Tibial nerve (tissue), 3 donors: Measurements from ENCODE around the gene DDX17.

Experiments used
- POLR2A ChIP-seq, 2 donors: fragments of 450-650 bp; IDR thresholded peaks; one replicate each; pipeline ENCODE4 v1.6.1; 2017; ENCODE audit warnings: antibody characterized with exemption in 2 of 2, mild to moderate bottlenecking in 2 of 2, moderate library complexity in 2 of 2
- TF ChIP-seq, protein P1 (sequence below), 5 experiments: fragments of 200-600 bp in 3 of 5; fragments of 450-650 bp in 2 of 5; sonication (generic) in 3 of 5; IDR thresholded peaks; one replicate each; pipeline ENCODE4 v1.5.1; 2016 to 2019; ENCODE audit warnings: antibody characterized with exemption in 5 of 5, mild to moderate bottlenecking in 3 of 5, moderate library complexity in 2 of 5

- TF ChIP-seq, protein P1, sequence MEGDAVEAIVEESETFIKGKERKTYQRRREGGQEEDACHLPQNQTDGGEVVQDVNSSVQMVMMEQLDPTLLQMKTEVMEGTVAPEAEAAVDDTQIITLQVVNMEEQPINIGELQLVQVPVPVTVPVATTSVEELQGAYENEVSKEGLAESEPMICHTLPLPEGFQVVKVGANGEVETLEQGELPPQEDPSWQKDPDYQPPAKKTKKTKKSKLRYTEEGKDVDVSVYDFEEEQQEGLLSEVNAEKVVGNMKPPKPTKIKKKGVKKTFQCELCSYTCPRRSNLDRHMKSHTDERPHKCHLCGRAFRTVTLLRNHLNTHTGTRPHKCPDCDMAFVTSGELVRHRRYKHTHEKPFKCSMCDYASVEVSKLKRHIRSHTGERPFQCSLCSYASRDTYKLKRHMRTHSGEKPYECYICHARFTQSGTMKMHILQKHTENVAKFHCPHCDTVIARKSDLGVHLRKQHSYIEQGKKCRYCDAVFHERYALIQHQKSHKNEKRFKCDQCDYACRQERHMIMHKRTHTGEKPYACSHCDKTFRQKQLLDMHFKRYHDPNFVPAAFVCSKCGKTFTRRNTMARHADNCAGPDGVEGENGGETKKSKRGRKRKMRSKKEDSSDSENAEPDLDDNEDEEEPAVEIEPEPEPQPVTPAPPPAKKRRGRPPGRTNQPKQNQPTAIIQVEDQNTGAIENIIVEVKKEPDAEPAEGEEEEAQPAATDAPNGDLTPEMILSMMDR (IDR thresholded peaks at IDR 0.05) = no peak
- no peak for TF ChIP-seq POLR2A (IDR thresholded peaks at IDR 0.05)
Observed at GRCh38 chr22:38460426-38460840, 45.7 kb downstream of the DDX17 start.
